HG02943 (cell line): ENCODE results near the gene OR13C8.

Source experiments
- ATAC-seq: cut with Tn5 transposase; IDR thresholded peaks from one replicate; pipeline ENCODE4 v1.9.1; 2021; ENCODE audit warnings: mild to moderate bottlenecking, low read depth, moderate library complexity; ENCODE audit not compliant: unreplicated experiment

The OR13C8 gene

GRCh38 chr9:104608336-104608735 is 39.4 kb downstream of the OR13C8 start:
- no peak for ATAC-seq

GRCh38 chr9:104611213-104611612 is 42.2 kb downstream of the OR13C8 start:
- no peak for ATAC-seq

GRCh38 chr9:104617418-104617817 is 48.5 kb downstream of the OR13C8 start:
- ATAC-seq, result no peak

- no peak for ATAC-seq
These were observed 49.1 kb downstream of the OR13C8 start, which contains the start of gene OR13C9 for GRCh38 chr9:104618104-104618503. Gene OR13C9, minus strand, starts transcription at chr9:104618204. Its CDS starts 0 bp downstream, at chr9:104618204.
